Nephron (organoid): ENCODE data around the gene BCAR3.
A peak's percentile ranks its signal among the peaks of the same experiment; 100 is the strongest.

ENCODE experiments used
- H3K27ac Mint-ChIP-seq, 3 experiments: 2 replicates each; pipeline ENCODE4 v1.8.0; 2020; ENCODE audit warnings: mixed read lengths in 3 of 3, mild to moderate bottlenecking in 2 of 3, moderate library complexity in 1 of 3
- H3K27me3 Mint-ChIP-seq: 2 replicates; pipeline ENCODE4 v1.8.0; 2021; ENCODE audit warnings: low read depth, mild to moderate bottlenecking, moderate library complexity, mixed read lengths
- H3K36me3 Mint-ChIP-seq: 2 replicates; pipeline ENCODE4 v1.8.0; 2020; ENCODE audit warnings: low read depth, mixed read lengths
- H3K4me1 Mint-ChIP-seq: 2 replicates; pipeline ENCODE4 v1.8.0; 2020; ENCODE audit warnings: mixed read lengths
- H3K4me3 Mint-ChIP-seq, 3 experiments: 2 replicates each; pipeline ENCODE4 v1.8.0; 2020; ENCODE audit warnings: mild to moderate bottlenecking in 3 of 3, mixed read lengths in 3 of 3, moderate library complexity in 2 of 3
- H3K9me3 Mint-ChIP-seq: 2 replicates; pipeline ENCODE4 v1.8.0; 2020; ENCODE audit warnings: mixed read lengths
- TF ChIP-seq, protein P1 (sequence below), 3 experiments: fragments of 200-600 bp; sonication (generic); IDR thresholded peaks; one replicate each; pipeline ENCODE4 v1.5.0; 2021; ENCODE audit warnings: antibody characterized with exemption in 3 of 3; ENCODE audit not compliant: unreplicated experiment in 3 of 3

BCAR3 gene

DNA sequence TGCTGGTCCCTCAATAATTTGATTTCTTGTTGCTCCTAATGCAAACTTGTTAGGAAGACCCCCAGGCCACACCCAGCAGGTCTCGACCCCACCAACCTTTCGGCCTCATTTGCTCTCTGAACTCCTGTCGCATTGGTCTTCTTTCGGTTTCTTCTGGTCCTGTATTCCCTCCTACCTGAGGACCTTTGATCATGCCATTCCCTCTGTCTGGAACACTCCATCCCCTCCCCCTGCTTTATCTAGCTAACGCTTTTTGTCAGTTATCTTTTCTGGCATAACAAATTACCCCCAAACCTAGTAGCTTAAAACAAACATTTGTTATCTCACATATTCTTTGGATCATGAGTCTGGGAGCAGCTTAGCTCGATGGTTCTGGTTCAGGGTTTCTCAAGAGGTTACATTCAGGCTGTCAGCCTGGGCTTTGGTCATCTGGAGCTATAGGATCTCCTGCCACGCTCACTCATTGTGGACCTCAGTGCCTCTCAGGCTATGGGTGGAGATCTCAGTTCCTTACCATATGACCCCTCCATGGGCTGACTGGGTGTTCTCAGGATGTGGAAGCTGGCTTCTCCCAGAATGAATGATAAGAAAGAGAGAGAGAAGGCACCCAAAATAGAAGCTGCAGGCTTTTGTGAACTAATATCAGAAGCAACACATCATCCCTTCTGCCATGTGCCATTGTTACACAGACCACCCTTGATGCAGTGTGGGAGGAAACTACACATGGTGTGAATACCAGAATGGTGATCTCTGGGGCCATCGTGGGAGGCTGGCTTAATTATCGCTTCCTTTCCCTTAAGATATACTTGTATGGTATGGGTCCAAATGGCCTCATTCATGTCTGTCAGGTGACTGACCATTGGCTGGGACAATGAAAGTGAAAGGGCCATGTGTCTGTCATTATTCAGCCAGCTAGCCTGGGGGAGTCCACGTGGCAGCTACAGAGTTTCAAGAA lies 29.1 kb upstream of the BCAR3 start:
- peaks cover 25% of the 10 kb centered on the region for H3K4me1 Mint-ChIP-seq
- H3K4me3 Mint-ChIP-seq, result no peak overlapping the region
- H3K27ac Mint-ChIP-seq, result peak overlapping the region; percentile 21 to 58 (median 38)
- H3K9me3 Mint-ChIP-seq, result no peaks in the 10 kb centered on the region
- no peaks in the 10 kb centered on the region for H3K36me3 Mint-ChIP-seq
- TF ChIP-seq, protein P1, sequence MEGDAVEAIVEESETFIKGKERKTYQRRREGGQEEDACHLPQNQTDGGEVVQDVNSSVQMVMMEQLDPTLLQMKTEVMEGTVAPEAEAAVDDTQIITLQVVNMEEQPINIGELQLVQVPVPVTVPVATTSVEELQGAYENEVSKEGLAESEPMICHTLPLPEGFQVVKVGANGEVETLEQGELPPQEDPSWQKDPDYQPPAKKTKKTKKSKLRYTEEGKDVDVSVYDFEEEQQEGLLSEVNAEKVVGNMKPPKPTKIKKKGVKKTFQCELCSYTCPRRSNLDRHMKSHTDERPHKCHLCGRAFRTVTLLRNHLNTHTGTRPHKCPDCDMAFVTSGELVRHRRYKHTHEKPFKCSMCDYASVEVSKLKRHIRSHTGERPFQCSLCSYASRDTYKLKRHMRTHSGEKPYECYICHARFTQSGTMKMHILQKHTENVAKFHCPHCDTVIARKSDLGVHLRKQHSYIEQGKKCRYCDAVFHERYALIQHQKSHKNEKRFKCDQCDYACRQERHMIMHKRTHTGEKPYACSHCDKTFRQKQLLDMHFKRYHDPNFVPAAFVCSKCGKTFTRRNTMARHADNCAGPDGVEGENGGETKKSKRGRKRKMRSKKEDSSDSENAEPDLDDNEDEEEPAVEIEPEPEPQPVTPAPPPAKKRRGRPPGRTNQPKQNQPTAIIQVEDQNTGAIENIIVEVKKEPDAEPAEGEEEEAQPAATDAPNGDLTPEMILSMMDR (IDR thresholded peaks at IDR 0.05; ENCODE audit: unreplicated experiment in 3 of 3), result no peak
- peaks cover 6% of the 10 kb centered on the region for H3K27me3 Mint-ChIP-seq

DNA sequence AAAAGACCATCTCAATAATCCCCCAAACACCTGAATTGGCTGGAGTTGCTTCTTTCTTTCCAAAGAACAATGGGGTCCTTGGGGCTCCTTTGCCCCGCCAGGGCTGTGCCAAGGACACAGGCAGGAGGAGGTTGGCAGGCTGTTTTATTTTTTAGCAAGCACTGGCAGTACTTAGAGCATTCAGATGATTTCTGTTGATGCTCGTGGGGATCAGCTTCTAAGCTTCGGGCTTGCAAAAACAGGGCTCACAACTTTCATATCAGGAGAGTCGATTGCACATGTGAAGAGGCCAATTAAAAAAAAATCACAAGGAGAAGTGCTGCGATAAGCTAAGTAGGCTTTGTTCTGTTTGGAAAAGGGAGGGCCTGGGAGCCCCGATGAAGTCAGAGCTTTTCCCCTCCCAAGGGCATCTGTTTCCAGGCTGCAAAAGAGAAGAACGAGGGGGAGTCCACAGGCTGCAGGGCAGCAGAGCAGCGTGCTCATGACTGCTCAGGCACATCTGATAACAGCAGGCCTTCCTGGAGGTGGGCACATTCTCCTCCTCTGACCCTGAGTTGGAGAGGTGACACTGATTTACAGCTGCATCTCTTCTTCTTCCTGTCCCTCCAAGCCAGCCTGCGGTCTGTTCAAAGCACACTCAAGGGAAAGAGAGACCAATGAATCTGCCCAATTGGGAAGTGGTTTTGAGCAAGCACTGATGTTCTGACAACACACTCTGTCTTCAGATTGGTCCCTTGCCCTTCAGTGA lies 27.3 kb upstream of the BCAR3 start:
- Mint-ChIP-seq H3K9me3 (no peaks in the 10 kb centered on the region), H3K4me1 (peaks cover 25% of the 10 kb centered on the region), H3K27me3 (peaks cover 13% of the 10 kb centered on the region), H3K4me3 (no peak overlapping the region), H3K36me3 (no peaks in the 10 kb centered on the region), H3K27ac (peak overlapping the region in 2 of 3 experiments; percentile 48 to 63)
- TF ChIP-seq, protein P1 (IDR thresholded peaks at IDR 0.05; ENCODE audit: unreplicated experiment in 3 of 3), result no peak

DNA sequence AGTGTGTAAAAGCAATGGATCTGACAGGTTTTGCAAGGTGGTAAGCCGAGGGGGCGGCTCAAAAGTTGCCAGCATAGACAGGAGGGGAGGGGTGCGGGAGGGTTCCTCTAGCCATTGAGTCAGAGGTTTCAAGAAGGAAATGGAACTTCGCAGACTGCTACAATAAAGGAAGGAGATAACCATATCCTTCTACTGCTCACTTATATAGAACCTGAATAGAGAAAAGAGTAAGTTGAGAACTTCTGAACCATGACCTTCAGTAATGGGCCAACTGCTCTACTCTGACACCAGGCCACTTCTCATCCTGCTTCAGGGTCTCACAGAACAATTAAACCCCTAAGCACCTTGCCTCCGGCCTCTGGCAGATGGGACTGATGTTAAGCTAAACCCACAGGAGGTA lies 26.3 kb upstream of the BCAR3 start:
- TF ChIP-seq, protein P1 (IDR thresholded peaks at IDR 0.05; ENCODE audit: unreplicated experiment in 3 of 3), result no peak
- Mint-ChIP-seq H3K4me1 (peaks cover 25% of the 10 kb centered on the region), H3K27ac (no peak overlapping the region), H3K36me3 (no peaks in the 10 kb centered on the region), H3K4me3 (no peak overlapping the region), H3K9me3 (no peaks in the 10 kb centered on the region), H3K27me3 (peaks cover 13% of the 10 kb centered on the region)

DNA sequence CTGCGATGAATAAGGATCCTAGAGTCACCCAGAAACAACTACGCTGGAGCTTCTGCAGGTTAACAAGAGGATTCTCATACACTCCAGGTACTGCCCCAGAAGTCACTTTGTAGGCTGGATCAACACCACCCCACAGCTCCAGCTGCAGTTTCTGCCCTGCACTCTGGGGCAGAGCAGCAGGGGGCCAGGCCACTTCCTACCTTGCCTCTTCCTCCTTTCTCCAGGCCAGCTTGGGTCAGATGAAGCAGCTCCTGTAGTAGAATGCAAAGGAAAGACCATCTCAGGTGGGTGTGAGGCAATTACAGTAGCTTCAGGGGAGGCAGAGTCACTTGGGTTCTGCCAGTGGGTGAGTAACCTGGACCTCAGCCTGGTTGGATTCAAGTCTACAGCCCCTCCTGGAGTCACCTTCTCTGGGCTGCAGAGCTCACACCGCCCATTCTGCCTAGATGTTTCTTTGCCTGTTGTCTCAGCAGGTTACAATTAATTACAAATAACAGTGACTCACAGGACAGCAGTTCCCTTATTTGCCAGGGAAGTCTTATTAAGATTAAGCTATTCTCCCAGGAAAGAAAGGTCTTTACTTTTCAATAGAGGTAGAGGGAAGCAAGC lies 24.4 kb upstream of the BCAR3 start:
- Mint-ChIP-seq H3K36me3 (no peaks in the 10 kb centered on the region), H3K4me3 (no peak overlapping the region), H3K9me3 (no peaks in the 10 kb centered on the region), H3K27ac (no peak overlapping the region), H3K27me3 (peaks cover 19% of the 10 kb centered on the region), H3K4me1 (peaks cover 32% of the 10 kb centered on the region)
- TF ChIP-seq, protein P1 (IDR thresholded peaks at IDR 0.05; ENCODE audit: unreplicated experiment in 3 of 3), result no peak

DNA sequence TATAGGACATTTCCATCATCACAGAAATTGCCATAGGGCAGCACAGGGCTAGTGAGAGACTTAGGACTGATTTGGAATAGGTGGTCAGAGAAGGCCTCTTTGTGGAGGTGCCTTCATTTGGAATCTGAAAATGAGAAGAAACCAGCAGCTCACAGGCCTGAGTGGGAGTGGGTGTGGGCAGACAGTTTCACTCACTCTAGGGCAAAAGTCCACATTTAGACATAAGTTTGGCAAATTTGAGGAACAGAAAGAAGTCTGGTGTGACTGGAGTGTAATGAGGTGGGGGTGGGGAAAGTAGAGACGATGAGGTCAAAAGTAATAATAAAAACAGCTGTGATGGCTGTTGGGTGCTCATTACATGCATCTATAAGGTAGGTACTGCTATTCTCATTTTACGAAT lies 22.4 kb upstream of the BCAR3 start:
- Mint-ChIP-seq H3K4me3 (no peak overlapping the region), H3K9me3 (no peaks in the 10 kb centered on the region), H3K36me3 (no peaks in the 10 kb centered on the region), H3K27ac (peak overlapping the region in 2 of 3 experiments; percentile 20 to 36), H3K27me3 (peaks cover 23% of the 10 kb centered on the region), H3K4me1 (peaks cover 31% of the 10 kb centered on the region)
- TF ChIP-seq, protein P1 (IDR thresholded peaks at IDR 0.05; ENCODE audit: unreplicated experiment in 3 of 3), result no peak
